Amygdala (tissue), 56 donors: ENCODE results near the gene PTOV1.

ENCODE experiments used
- DNase-seq, 56 donors: peaks; one replicate each; lab custom pipeline; 2025; lab: John Stamatoyannopoulos, UW

PTOV1 gene

DNA sequence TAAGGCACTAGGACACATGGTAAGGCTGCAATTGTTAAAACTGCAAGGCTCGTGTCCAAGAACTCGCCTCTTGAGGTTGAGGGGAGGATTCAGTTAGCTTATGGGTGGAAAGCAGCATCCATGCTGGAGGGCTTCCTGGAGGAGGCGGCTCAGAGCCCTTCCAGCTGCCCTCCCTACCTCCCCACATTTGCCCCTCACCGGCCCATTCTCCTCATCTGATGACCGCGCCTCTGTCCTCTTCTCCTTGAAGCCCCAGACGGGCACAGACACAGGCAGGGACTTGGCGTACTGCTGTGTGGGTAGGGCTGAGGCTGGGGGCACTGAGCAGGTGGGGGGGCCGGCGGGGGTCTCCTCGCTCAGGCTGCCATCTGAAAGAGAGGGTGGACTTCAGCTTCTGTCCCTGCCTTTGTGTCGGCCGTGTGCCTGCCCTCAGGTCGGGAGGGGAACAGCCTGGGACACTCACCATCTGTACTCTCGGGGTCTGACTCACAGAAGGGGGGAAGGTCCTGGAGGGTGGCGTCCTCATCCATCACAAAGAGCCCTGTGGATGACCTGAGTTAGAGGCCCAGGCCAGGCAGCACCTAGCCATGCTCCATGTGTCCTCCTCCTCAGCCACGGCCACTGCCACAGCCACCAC, 20.5 kb downstream of the PTOV1 start:
- no peak for DNase-seq

DNA sequence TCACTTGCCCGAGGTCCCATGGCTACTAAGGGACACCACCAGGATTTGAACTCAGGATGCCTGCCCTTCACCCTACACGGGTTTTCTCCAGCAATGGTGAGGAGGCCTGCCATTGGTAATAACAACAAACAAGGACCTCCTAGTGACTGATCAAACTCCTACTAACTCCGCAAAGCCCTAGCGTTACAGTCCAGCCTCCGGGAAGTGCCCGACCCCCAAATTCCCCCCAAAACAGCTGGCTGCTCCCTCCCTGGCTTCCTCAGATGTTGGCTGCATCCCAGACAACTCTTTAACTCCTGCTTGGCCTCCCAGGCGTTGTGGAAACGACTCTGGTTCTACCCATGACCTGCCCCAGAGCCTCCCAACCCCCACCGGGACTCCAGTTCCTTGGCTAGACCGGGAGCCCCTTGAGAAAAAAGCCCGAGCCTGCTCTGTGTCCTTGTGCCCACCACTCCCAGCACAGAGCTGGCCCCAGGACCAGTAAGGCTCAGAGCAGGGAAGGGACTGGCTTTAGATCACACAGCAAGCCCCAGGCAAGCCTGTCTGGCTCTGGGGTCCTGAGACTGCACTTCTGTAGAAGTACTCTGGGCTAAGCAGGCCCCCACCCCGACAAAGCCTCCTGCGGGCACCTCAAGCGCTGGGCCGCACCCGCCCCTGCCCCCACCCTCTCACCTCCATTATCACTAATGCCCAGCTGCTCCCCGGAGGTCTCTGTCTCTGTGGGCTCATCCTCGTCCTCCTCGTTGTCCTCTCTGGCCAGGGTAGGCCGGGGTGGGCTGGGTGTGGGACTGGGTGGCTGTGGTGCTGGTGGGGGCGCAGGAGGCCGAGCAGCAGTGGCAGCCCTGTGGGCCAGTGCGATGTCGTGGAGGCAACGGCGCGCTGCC, 21.5 kb downstream of the PTOV1 start:
- DNase-seq: no peak

DNA sequence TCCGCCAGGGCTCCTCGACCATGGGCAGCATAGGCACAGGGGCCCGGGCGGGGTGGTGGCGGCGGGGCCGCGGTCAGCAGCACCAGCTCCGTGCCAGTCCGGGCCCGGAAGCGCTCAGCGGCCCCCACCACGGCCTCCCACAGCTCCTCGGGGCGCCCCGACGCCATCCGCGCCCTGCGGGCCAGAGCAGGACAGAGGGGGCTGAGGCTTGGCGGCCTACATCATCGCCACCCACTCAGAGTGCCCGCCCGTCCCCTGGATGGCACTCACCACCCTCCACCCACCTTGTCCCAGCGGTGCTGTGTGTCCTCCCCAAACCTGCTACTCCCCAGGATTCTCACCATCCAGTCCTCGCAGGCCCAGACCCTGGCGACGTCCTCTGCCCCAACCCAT, 22.2 kb downstream of the PTOV1 start:
- DNase-seq: no peak

DNA sequence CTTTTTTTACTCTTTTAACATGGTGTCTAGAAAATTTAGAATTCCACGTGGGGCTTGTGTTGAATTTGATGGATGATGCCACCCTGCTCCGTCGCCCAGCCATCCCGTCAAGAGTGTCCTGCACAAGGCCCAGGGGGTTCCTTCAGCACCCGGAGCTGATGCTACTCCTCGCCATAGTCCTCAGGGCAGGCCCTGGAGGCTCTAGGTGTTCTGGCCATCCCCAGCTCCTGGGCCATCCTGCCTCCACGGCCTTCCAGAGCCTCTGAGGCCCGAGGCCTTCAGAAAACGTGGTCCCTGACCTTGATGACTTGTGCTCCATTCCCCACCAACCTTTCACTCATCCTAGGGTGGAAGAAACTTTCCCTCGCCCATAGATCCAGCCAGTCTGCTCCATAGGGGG, 22.9 kb downstream of the PTOV1 start:
- DNase-seq: no peak

DNA sequence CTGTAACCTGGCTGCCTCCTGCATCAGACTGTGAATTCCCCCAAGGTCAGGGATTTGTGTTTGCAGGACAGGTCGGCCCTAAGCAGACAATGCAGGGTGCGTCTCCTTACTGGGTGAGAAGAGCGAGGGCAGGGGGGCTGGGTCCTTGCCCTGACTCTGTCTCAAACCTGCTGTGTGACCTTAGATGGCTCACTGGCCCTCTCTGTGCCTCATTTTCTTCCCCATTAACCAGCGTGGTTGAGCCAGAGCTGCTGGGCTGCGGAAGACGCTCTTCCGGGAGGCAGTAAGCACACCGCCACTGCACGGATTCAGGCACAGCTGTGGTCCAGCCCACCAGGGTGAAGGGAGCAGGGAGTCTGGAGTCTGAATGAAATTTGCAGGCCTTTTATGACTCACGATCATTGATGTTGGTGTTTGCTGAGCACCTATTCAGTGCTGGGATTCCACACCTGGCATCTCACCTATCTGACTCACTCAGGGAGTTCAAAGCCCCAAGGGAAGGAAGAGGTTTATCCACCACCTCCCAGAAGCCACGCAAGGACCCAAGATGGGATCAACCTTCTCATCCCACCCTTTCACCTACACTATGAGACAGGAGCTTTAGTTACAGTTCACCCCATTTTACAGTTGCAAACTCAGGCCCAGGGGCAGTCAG, 23.7 kb downstream of the PTOV1 start:
- DNase-seq: no peak

DNA sequence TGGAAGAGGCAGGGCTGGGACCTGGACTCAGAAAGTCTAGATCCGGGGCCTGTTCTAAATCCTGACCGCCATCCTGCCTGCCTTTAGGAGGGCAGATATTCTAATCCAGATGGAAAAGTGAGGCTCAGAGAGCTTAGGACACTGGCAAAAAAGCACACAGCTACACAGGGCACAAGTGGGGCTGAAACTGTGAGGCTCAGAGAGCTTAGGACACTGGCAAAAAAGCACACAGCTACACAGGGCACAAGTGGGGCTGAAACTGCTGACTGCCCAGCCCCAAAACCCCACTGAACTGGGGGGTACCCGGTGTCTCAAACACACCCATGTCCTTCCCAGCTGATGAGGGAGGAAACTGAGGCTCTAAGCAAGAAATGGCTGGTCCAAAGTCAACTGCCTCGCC, 24.2 kb downstream of the PTOV1 start:
- DNase-seq: no peak

DNA sequence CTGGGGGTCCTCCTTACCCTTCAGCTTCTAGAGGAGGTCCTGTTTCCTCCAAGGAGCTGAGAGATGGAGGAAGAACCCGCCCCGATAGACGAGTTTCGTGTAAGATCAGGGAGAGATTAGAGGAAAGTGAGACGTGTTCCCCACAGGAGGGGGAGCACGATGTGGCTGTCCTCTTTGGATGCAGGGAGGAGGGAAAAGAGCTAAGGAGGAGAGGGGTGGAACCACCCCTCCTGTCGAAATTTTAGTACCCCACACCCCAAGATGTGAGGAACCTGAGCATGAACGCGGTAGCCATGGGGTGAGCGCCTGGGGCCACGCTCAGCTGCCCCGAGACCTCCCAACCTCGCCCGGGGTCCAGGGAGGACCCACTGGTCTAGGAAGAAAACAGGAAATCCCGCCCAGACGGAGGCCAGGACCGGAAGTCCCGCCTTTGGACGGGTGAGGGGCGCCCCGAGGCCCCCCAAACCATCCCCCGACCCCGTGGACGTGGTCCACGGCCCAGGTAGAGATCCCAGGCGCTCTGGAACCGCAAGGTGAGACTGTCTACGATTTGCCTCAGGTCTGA, 25.0 kb downstream of the PTOV1 start:
- DNase-seq: peak in 43 of 56 donors; percentile 24 to 76 (median 62)

DNA sequence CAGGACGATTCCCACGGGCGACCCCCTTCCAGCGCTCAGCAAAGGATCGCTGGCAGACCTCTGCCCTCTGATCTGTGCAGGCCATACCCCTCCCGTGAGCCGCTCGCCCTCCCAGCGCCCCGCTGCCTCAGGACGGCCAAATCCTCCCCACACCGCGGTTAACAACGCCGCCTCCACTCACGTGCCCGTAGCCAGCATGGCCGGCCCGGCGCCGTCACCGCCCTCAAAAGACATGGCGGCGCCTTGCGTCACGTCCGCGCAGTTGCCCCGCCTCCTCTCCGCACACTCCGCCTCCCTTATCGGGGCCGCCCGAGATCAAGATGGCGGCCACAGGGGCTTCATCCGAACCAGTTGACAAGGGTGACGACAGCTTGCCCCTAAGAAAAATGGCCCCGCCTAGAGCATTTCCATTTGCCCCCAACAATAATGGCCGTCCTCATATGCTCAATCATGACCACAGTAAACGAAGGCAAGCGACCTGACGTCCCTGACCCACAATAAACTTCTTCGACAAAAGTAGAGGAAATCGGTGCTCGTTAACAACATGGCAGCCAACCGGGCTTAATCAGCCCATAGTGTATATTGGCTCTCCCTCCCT, 25.6 kb downstream of the PTOV1 start:
- peak; percentile 94 to 100 (median 97) for DNase-seq

DNA sequence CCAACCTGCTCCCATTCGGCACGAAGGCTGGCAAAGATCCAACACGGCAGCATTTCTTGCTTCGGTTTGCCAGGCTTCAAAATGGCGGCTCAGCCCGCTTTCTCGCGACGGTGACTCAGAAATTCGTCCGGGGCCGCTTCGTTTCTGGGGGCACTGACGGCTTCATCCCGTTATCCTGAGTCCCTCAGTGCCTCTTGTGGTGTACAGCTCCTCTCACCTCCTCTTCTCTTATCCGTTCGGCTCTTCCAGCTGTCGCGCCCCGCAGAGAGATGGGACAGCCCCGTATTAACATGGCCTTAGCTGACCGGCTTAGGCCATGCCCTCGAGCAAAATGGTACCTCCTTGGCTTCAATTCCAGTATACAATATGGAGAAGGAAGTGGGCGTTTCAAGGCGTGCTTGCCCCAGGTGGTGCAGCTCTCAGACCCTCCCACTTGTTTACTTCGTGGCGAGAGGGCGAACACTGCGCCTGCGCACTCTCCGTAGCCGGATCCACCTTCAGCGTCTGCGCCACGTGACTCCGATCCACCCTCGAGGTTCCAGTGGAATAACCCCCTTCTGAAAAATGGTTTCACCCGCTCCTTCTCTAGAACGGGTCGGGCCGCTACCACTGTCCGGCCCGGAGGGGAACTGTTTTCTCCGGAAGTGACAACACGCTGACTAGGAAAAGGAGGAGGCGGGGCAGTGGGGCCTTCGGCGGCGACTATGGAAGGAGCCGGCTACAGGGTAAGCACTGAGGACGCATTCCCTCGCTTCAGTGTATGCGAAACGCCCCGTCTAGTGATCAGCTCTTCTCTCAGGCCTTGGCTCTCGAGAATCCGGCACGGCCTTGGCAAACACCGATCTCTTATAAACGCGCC, 26.3 kb downstream of the PTOV1 start, which contains the start of the genes AKT1S1 and TBC1D17:
Gene AKT1S1, minus strand, starts transcription at position 336 of the 859 bp plus-strand sequence. CDS start 4,060 bp downstream, outside the sequence.
Gene TBC1D17, plus strand, starts transcription at position 683 of the 859 bp plus-strand sequence. Its CDS starts 22 bp downstream, at position 705.
- DNase-seq: peak; percentile 95 to 100 (median 99)

DNA sequence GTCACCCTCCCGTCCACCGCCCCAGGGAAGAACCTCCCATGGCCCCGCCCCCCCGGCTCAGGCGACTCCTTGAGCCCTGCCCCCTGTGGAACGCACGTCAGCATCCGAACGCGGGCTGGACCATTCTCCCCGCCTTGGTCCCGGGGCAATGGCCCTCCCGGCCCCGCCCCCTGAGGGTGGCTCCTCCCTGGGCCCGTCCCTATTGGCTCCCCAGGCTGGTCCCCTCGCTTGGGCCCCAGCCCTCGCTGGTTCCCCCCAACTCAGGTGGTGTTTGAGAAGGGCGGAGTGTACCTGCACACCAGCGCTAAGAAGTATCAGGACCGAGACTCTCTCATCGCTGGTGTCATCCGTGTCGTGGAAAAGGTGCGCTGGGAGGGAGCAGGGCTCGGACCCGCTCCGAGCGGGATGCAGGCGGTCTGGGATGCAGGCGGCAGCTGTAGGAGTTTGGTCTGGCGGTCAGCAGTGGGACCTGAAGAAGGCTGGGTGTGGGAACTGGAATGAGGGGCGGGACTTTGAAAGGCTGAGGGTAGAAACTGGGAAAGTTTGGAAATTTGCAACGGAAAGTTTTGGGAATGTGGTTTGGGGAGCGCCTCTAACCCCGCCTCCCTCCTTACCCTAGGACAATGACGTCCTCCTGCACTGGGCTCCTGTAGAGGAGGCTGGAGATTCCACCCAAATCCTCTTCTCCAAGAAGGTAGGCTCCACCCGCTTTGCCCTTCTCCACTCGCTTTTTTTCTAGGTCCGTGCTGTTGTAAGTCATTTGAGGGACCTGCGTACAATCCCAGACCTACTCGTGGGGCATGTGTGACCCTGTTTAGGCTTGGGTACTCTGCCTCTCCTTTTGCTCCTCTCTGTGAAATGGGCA, 27.2 kb downstream of the PTOV1 start:
- DNase-seq: peak in 54 of 56 donors; percentile 82 to 99 (median 95)

DNA sequence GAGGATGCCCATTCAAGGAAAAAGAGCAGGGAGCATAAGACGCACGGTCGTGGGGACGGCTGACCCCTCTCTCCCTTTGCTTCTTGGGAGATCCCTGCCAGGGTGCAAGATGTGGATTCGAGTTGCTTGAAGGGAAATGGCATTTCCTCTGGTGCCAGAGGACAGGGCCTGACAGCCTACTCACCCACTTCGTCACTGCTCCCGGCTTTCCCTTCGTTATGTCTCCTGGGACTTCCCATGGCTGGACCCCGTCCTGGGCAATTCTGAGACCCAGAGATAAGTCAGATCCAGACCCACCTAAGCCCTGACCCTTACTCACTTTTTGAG, 27.7 kb downstream of the PTOV1 start:
- DNase-seq: no peak

DNA sequence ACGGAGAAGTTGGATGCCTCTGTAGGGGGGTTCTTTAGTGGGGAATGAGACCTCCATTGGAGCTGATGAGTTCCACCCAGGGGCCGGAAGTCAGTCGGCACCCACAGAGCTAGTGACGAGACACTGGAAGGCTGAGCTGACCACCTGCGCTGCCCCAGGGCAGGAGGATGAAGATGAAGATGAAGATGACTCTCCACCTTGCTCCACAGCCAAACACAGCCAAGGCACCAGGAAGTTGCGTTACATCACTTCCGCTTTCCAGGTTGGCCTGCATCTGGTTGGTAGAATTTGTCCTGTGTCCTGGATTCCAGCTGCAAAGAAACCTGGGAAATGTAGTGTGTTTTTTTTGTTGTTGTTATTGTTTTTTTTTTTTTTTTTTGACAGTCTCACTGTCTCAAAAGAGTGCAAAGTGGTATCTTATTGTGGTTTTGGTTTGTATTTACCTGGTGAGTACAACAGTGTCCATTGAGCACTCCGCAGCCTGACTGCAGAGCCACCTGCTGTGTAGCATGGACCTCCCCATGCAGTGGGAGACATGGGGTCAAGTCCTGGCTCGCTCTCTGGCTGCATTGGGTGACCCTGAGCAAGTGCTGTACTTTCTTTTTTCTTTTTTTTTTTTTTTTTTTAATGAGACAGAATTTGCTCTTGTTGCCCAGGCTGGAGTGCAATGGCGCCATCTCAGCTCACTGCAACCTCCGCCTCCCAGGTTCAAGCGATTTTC, 28.4 kb downstream of the PTOV1 start:
- no peak for DNase-seq

DNA sequence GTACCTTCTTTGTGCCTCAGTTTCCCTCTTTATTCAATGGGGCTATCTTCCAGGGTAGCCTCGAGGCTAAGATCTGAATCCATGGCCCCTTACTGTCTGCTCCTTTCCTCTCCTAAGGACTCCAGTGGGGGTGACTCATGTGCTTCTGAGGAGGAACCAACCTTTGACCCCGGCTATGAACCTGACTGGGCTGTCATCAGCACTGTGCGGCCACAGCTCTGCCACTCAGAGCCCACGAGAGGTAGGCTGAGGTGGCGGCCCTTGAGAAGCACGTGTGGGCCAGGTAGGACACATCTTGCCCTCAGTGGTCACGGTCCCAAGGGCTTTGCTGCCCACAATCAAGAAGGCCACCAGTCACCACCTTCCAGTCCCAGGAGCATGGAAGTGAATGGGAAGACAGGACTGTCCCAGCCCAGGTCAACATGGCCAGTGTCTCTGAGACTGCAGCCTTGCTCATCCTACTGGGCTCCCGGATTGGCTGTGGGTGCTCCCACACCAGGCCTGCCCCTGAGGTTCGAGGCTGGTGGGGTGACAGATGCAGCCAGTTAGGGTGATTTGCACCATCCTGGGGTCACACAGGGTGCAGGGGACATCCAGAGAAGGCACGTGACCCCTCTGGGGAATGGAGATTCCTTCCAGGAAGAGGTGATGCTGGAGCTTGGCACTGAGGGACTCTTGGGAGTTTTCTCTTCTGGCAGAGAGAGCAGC, 29.4 kb downstream of the PTOV1 start:
- no peak for DNase-seq

DNA sequence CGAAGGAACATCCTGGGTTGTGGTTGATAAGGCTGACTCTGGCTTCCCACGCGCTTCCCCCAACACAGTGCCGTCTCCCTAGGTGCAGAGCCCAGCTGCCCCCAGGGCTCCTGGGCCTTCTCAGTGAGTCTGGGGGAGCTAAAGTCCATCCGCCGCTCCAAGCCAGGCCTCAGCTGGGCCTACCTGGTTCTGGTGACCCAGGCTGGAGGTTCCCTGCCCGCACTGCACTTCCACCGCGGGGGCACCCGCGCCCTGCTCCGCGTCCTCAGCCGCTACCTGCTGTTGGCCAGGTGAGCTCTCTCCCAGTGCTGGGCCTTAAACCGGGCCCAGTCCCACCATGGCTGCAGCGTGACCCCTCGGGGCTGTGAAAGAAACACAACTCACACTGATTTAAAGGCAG, 30.2 kb downstream of the PTOV1 start:
- no peak for DNase-seq

DNA sequence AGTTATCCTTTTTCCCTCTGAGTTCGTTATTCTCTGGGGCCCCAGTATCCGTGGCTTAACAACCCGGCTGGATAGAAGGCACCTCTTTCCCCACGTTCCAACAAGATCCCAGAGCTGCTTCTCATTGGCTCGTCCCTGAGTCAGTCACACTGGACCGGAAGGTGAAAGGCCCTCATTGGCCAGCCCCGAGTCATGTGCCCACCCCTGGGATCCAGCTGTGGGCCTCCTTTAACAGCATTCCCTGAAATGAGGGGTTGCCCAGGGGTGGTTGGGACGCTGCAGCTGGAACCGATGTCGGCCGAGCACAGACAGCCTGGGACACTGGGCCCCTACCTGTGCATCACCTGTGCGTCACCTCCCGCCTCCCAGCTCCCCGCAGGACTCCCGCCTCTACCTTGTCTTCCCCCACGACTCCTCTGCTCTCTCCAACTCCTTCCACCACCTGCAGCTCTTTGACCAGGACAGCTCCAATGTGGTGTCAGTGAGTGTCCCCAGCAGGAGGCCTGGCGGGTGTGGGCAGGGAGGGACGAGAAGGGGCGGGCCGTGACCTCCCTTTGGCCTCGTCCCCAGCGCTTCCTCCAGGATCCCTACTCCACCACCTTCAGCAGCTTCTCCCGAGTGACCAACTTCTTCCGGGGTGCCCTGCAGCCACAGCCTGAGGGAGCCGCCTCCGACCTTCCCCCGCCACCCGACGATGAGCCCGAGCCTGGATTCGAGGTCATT, 30.9 kb downstream of the PTOV1 start:
- DNase-seq: no peak

DNA sequence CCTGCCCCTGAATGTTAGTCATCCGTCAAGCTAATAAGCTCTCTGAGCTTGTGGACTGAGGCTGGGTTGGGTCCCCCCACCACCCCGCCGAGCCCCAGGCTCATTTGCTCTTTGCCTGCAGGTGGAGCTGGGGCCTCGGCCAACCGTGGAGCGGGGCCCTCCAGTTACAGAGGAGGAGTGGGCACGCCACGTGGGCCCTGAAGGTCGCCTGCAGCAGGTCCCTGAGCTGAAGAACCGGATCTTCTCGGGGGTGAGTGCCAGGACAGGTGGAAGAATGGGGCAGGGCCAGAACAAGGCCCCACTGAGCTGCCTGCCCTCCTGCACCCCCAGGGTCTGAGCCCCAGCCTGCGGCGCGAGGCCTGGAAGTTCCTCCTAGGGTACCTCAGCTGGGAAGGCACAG, 31.7 kb downstream of the PTOV1 start:
- DNase-seq: no peak

DNA sequence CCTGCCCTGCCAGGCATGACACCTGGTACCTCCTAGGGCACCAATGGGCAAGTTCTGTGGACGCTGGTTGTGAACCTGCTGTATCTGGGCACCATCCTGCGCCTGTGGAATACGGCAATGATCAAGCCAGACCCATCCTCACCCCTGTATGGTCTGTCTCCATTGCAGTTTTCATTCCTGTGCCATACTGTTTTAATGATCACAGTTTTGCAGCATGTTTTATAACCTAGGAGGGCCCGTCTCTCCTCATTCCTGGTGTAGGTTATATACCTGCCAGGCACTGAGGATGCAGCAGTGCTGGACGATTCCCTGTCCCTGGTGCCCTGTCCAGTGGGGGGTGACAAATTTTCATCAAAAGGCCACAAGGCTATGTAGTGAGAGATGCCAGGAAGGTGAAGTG, 32.1 kb downstream of the PTOV1 start:
- DNase-seq: no peak
